Measurements from ENCODE around the gene MEF2C.

Gene MEF2C

DNA sequence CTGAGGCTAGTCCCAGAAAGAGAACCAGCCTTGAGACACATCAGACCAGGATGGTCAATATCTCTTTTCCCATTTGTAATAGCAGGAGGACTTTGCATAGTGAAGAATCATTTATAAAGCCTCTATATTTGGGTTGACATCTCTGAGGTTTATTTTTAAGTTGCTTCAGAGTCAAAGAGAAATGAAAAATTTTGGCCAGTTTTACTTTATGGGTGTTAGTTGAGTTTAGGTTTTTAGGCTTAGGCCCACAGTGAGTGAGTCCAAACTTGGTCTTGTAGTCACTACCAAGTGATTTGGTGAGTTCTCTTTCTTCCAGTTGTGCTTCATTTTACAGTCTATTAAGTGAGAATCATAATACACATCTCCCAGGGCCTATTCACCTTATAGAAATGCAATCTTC lies 5.3 kb upstream of the MEF2C start:
- no peak for DNase-seq

DNA sequence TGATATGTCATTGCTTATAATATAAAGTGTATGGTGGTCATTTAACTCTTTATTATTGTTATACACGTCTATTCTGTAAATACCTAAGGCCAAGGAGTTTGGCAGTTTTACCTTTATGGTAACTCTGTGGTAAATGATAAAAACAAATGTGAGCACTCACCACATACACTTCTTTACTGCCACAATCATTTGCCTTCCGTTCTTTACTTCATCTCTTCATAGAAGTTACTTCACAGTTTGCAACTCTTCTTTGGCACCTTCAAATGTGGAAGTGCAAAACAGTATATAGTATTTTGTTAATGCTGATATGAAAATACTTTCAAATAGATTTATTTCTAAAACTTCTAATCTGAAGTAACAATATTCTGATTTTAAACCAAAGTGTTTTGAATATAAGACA lies 4.4 kb upstream of the MEF2C start:
- no peak for DNase-seq

DNA sequence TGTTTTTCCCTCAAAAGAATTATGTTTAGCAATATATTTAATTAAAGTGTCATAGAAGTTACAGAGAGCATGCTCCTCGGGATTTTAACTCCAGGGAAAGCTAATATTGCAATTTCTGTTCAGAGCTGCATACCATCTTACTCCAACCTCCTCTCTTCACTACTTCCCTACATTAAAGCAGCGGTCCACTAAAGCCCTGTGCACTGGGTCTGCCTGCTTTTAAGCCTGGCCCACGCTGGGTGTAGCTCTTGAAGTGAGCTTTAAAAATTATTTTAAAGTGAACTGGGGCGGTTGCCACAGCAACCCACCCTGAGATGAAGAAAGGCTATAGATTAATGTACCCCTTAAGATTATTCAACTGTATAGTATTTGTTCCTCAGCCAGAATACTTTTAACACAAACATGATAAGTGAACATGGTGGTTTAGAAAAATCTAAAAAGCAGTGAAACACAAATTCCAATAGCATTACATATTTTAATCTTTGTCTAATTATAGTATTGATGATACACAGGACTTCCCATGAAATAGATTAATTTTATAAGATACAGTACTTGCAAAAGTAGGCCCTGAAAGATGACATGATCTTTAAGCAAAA lies 3.9 kb upstream of the MEF2C start:
- DNase-seq: no peak

DNA sequence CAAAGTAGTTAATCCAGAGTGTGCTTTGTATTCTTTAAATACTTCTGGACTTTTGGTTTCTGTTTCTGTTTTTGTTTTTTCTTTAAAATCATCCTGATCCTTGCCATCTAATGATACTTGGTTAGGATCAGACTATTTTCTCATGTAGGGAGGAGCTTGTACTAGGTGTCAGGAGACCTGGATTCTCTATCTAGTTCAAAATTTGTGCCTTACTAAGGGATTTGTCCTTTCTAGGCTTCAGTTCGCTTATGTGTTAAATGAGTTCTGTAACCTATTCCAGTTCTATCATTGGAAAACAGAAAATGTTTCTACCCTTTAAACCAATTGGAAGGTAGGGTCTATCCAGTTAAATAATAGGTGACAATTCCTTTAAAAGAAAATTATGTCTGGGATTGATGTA lies 3.3 kb upstream of the MEF2C start:
- no peak for DNase-seq

DNA sequence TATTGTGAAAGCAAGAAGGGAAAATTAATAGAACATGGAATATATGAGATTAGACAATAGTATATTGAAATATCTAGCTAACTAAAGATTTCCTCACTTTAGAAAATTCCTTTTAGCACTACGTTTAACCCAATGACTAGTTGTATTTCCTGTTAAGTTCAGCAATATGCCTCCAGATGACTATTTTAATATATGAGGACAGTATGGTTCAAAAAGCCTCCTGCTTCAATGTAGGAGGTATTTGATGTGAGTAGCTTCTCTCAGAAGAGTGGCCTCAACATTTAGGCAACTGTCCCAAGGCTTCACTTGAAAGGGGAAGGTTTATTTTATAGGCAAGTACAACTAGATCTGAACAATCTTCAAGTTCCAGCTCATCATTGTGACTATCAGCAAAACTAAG lies 2.0 kb upstream of the MEF2C start:
- no peak for DNase-seq

DNA sequence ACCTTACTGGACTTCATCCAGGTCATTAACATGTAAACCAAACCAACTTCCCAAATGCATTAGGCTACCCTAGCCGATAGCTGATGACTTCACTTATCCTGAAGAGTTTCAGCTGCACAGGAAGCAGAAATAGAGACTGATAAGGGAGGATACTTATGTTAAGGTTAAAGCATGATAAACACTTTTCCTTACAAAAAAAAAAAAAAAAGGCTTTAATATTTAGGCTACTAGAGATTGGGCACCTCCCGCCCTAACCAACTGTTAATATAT lies 1.6 kb upstream of the MEF2C start:
- DNase-seq: no peak

DNA sequence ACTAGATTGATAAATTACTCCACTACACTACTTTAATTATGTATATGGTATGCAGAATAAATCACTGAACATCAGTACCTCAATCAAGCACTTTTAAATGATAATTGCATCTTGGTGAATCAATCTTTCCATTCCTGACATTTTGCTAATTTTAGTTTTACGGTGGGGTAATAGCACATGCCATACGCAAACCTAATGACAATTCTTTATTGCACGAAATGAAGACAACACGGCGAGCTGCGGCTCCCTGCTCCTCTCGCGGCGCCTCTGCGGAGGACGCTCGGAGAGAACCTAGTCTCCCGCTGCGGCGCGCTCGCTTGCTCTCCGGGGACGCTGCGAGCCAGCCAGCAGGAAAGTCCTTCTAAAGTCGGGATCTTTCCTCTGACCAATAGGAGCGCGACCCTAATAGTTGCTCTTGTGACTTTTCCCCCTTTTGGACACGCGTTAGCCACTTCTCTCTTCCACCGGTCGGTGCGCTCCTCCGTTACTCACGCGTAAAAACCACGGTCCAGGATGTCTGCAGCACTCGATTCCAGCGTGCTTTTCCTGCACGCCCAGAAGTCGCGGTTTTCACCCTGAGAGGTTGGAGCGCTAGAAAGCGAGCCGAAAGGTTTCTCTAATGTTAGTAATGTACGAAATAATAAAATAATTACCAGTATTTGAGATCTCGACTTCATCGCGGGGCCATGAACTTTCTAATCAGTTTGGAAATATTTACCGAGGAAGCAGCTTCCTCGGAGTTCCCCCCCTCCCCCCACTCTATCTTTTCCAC lies 1.0 kb upstream of the MEF2C start:
- no peak for DNase-seq

DNA sequence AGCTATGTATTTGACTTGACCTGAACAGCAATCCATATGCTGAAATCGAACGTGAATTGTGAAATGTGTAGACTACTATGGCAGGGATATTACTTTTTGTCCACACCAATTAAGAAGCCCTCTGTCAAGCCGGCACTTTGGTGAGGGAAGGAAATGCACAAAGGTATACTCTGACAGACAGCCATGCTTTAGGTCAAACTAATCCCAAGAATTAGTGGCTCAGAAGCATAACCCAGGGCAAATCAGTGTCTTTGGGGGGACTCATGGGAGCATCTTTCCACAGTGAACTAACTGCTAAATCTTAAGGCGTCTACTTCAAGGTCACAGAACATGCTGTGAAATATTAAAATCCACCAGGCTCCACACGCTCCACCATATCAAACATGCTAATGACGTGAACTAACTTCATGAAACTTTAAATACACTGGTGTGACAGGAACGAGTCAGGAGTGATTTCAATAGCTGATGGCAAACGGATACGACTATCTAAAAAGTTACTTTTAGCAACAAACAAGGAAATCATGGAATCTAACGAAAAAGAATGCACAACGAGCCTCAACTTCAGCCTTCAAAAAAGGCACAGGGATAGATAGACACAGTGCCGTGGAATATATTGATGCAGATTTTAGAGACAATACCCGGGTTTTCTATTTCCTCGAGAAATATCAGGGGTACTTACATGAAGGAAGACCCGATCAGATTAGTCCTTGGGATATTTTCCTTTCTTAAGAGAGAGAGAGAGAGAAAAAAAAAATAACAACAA lies 527 bp downstream of the MEF2C start:
- no peak for DNase-seq

DNA sequence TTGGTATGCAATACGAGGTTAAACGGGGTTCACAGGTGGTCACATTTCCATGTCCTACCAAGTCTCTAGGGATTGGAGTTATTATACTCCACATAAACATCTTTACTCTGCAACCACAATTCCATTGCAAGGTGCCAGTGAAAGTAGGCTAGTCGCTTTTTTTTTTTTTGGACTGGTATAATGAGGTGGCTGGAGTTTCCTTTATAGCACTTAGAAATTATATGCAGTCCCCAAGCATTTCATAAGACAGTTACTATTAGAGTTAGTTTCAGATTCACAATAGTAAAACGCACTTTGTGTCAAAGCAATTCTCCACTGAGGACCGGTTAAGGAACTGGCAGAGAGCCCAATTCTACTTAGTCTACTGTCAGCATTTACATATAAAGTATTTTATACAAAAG lies 1.4 kb downstream of the MEF2C start:
- DNase-seq: no peak

DNA sequence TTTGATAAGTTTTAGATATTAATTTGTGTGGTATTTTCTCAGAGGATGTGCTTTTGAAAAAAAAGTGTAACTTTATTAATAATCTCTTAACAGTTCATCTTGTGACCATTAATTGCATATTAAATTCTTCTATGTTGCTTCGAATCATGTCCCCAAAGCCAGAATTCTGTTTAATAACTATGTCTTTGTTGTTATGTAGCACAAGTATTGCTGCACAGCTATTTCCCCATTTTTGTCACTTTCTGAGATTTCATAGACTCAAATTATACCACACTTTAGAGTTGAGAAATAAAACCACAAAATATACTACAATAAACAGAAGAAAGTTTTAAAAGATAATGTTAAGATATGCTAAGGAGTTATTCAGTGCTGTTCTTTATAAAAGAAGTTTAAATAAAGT lies 2.8 kb downstream of the MEF2C start:
- no peak for DNase-seq

DNA sequence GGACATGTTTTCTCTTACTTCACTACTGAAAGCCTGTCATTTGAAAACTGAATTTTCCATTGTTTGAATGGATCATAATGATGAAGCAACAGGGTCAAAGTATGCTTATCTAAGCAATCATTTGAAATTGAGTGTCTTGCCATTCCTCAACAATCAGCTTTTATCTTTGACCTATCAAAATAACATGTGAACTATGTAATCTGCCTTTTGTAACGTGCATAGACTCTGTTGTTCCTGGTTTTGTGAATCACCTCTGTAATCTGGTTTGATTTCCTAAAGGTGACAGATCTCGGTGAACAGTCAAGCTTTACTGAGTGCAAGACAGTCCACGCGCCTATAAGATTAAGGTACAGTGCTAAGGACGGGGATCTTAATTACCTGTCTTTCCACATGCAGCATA lies 3.3 kb downstream of the MEF2C start:
- no peak for DNase-seq

DNA sequence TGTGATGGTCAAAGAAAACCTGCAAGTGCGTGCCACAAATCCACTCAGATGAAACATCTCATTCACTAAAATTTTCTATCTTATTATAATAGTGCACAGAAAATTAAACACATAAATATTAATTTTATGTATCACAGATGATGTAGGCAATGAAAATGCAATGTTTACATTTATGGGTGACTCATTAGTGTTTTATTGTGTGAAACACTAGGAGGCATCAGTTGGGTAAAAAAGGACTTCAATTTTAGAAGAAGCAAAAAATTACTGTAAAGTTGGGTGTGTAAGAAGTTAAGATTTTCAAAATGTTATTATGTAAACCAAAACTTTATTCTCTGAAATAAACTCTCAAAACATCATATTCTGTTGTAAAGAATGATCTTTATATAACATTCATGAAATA lies 4.0 kb downstream of the MEF2C start:
- no peak for DNase-seq

DNA sequence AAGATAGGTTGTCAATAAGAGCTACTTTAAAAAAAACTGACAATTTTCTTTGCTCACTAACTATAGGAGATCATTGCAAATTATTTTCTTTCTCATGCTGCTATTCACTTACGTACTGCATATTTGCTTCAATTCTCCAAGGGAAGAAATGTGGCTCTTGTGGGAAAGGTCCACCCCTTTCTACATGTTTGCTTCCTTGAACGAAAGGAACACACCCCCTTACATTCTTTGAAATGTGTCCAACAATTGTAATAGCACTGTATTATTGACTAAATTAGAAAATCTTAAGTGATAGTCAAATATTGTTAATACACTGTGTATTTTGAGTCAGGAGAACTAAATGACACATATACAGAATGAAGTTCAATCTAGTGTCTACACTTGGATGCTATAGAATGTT lies 5.2 kb downstream of the MEF2C start:
- DNase-seq: no peak

DNA sequence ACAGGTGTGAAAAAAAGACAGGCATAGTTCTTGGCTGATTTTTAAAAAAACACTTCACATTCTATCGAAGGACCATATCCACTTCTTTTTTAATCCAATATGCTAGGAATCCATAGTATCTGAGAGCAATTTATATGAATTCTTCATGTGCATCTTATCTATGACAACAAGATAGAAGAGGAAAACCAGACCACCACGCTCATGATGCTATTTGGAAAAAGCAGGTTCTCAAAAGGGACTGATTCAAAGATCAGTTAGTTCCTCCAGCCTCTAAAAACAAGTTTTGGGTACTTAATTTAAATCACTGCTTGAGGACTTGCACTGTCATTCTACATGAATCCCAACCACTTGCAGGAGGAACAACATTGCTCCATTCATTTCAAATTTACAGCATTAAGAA lies 6.3 kb downstream of the MEF2C start:
- no peak for DNase-seq

DNA sequence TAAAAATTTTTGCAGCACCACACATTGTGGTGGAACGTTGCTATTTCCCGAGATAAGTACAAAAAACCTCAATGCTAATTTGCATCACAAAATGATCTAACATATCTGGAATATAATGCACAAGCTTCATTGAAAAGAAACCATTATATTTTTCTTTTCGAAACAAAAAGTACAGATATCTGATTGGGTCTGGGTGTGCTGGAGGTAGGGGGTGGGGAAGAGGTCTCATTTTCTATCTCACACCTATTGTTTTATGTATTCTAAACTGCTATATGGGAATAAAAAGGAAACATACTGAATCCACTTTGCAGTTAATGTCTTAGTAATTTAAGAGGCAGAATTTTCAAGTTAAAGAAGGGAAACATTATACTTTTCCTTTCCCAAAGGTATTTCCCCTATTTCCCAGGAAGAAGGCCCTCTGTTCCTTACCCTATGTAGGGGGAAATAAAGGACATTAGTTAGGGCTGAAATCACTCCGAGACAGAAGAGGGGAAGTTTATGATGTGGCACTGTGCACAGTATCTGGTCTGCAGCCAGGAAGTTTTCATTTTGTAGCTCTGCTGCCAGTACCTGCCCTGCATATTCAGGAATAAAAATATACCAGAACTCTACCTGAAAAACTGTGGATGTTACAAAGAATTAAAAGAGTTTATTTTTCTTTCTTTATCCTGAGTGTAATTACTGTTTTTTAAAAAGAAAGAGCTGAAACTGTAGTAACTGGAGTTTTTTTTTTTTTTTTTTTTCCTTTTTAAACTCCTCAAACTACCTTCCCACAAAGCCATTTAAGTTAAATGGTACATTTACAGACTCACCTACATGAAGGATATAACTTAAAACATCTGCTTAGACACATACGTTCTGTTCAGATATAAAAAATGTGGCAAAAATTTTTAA lies 7.4 kb downstream of the MEF2C start:
- no peak for DNase-seq

DNA sequence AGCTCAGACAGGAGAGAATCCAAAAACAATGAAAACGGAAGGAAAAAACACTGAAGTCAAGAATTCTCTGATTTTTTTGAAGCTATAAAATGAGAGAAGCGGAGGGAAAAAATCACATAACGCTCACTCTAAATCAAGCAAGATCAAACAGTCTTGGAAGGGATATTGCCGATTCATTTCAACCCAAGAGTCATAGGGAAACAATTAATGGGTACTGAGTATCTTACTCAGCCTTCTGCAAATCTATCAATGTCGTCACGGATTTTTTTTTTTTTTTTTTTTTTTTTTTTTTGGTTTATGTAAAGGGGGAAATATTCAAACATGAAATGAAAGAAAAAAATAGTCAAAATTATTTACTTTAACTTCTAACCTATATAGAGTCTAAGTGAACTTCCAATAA lies 9.5 kb downstream of the MEF2C start:
- DNase-seq: no peak

DNA sequence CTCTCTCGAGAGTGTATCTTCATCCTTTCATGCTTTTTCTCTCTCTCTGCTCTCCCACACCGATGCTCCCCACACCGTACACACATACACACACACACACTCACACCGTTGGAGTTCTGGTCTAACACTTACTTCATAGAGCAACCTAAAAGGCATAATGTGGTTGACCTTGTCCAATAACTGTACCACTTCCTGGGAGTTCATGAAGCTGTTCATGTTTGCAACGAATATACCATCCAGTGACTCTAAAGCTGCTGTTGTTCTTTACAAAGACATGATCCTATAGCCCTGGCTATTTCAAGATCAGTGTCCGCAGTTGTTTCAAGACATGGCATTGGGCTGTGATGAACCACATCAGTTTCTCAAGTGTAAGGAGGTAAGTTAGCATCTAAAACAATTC lies 10.0 kb downstream of the MEF2C start:
- DNase-seq: no peak

DNA sequence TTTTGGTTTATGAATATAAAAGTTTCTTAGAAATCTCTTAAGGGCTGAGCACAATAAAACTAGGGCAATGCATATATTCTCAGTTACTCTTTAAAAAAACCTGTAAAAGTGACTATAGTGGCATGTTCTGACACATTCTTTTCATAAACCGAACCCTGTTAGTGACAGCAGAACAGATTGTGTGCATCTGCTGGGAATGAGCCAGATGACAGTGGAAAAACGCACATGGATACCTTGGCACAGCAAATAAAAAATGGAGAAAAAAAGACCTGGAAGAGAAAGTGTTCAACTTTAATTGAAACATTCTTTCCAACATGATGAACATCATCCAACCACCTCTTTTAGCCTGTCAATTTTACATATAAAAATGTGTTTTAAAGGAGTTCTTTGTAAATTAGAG lies 12.7 kb downstream of the MEF2C start:
- DNase-seq: no peak

DNA sequence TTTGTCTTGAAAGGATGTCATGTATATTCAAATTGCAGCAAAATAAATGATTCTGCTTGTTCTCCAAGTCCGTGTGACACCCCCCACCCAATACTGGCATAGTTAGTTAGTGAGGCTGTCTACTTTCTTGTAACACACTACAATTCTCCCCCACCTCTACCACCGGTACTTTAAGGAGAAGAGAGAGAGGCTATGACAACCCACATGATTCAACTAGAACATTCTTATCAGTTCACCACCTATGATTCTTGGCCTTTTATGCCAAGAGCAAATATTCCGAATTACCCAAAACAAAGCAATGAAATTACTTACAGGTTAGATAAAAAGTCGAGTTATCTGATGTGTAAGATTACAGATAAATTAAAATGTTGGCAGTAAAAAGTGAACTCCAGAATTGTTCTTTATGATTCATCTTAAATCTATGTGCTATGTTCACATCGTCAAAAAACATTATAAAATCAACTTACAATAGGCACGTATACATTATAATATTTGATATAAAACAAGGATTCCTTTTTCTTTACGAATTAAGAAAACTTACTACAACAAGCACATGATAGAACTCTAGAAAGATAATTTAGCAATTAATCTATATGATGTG lies 14.4 kb downstream of the MEF2C start:
- no peak for DNase-seq

DNA sequence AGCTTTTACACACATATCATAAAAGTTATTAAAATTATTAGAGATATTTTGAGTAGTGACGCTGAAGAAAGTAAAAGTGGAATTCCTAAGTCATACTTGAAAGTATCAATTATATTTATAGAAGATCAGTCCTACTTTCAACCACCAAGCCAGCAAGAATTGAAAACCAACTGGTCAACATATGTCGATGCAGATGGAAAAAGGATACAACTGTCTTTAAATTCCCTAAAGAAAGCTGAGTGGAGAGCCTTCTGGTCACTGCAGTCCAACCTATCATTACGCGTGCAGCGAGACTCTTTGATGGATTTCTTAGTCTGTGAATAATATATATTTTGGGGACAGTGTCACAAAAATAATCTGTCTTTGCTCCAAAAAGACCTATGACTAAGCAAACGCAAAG lies 15.3 kb downstream of the MEF2C start:
- DNase-seq: no peak

DNA sequence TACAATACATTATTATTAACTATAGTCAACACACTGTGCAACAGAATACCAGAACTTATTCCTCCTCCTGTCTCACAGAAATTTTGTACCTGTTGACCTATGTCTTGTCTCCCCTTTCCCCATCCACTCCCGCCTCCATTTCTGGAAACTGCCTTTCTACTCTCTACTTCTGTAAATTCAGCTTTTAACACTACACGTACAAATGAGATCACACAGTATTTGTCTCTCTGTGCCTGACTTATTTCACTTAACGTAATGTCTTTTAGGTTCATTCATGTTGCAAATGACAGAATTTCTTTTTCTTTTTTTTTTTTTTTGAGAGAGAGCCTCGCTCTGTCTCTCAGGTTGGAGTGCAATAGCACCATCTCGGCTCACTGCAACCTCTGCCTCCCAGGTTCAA lies 19.5 kb downstream of the MEF2C start:
- no peak for DNase-seq

DNA sequence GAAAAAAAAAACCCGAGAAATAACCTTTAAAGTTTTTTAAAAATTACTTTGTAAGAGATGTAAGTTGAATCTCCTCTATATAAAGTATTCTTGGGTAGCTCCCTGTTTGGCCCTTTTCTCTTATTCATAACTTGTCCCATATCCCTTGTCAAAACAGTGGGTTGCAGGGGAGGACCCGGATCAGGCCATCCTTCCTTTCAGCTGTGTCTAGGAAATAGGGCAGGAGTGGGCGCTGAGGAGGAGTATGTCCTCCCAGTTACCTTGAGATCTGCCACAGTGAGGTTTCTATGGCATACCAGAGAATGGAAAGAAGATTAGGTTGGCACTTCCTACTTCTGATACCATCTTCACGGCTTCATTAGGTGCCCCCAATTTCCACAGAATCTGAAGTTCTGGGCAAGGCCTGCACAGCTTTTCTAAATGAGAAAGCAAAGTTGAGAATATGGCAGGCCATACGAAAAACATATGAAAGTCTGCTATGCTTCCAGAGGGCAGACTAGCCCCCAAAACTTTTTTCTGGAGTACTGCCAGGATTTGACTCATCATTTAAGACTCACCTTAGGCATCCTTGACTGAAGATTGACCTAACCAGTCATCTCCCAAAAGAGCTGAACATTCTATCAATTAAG lies 20.3 kb downstream of the MEF2C start:
- no peak for DNase-seq

DNA sequence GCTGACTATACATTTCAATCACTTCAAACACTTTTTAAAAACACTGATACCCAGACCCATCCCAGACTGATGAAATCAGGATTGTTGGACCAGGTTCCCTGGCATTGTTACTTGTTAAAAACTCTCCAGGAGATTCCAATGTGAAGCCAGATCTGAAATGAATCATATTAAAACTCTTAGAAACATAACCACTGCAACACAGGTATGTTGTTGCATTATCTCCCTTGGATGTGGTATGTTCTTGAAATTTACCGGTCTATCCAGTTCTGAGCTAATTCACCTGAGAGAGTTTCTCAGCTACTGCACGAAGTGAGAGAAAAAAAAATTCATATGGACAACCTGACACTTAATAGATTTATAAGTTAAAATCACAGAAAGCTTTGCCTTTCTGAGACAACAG lies 21.8 kb downstream of the MEF2C start:
- no peak for DNase-seq

All from stimulated activated CD4-positive, alpha-beta T cell treated with anti-CD3 and anti-CD28 coated beads, Interleukin-4, amount 100 ng/mL, for 1 hour (primary cell).